GM12891 (cell line): ENCODE data around the gene JPH4.

ENCODE experiments used
- PAX5 ChIP-seq: IDR thresholded peaks from 2 replicates; pipeline ENCODE4 v1.6.1; 2011; ENCODE audit warnings: low read length, moderate library complexity, mild to moderate bottlenecking; ENCODE audit not compliant: insufficient read depth, severe bottlenecking
- POLR2A ChIP-seq: IDR thresholded peaks from 2 replicates; pipeline ENCODE4 v1.6.1; 2011; ENCODE audit warnings: low read depth, low read length, control low read depth
- POLR2AphosphoS5 ChIP-seq: IDR thresholded peaks from 2 replicates; pipeline ENCODE4 v1.6.1; 2011; ENCODE audit warnings: low read depth, low read length, control low read depth
- POU2F2 ChIP-seq: IDR thresholded peaks from 2 replicates; pipeline ENCODE4 v1.6.1; 2011; ENCODE audit warnings: low read depth, mild to moderate bottlenecking, control low read depth, low read length, moderate library complexity
- SPI1 ChIP-seq: IDR thresholded peaks from 2 replicates; pipeline ENCODE4 v1.6.1; 2011; ENCODE audit warnings: low read depth, low read length, control low read depth
- TAF1 ChIP-seq: IDR thresholded peaks from 2 replicates; pipeline ENCODE4 v1.6.1; 2011; ENCODE audit warnings: low read depth, low read length, control low read depth

DNA sequence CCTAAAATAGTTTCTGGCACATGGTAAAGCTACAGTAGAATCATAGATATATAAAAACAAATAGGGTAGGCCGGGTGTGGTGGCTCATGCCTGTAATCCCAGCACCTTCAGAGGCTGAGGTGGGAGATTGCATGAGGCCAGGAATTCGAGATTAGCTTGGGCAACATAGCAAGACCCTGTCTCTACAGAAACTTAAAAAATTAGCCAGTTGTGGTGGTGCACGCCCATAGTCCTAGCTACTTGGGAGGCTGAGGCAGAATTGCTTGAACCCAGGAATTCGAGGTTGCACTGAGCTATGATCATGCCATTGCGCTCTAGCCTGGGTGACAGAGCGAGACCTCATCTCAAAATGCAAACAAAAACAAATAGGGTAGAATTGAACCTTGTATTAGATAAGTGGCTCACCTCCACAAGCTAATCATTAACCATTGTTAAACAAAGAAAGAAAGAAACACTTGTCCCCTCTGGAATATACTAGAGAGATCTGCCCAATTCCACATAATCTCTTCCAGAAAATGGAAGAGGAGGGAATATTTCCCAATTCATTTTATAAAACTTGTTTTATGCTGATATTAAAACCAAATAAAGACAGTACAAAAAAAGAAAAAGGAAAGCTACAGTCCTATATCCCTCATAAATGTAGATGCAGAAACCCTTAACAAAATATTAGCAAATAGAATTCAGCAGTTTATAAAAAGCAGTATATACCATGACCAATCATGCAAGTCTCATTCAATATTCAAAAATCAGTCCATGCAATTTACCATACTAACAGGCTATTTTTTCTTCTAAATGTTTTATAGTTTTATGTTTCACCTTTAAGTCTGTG lies 34.9 kb upstream of the JPH4 start:
- TF ChIP-seq POLR2A (no peak), POLR2AphosphoS5 (no peak), POU2F2 (no peak), TAF1 (no peak), SPI1 (no peak), PAX5 (no peak)
